Keratinocyte (primary cell): ENCODE measurements around the gene TNFRSF11A.

ENCODE experiments used
- CTCF ChIP-seq, 3 experiments: IDR thresholded peaks in 1 of 3; conservative IDR thresholded peaks in 1 of 3; optimal IDR thresholded peaks in 1 of 3; 2 replicates in 2 of 3; 3 replicates in 1 of 3; pipeline versions ENCODE3 to v1.5.1; 2011; ENCODE audit warnings: low read length in 3 of 3, mild to moderate bottlenecking in 3 of 3, moderate library complexity in 2 of 3, control low read depth in 1 of 3, inconsistent platforms in 1 of 3; ENCODE audit not compliant: insufficient read depth in 2 of 3; ENCODE audit errors: extremely low read depth in 1 of 3
- EZH2 ChIP-seq: IDR thresholded peaks from one replicate; pipeline ENCODE4 v1.6.1; 2012; ENCODE audit warnings: inconsistent platforms, mild to moderate bottlenecking, low read length, moderate library complexity

- no peak for TF ChIP-seq CTCF (optimal IDR thresholded peaks at IDR 0.05 in 1 of 3, IDR thresholded peaks at IDR 0.05 in 1 of 3, conservative IDR thresholded peaks at IDR 0.05 in 1 of 3; ENCODE audit: extremely low read depth in 1 of 3, insufficient read depth in 2 of 3, low read length in 3 of 3)
- no peak for TF ChIP-seq EZH2
Measured at GRCh38 chr18:62288665-62289008, 36.5 kb upstream of the TNFRSF11A start.
